GM18519 (cell line): ENCODE measurements around the gene DAP.
A peak's percentile ranks its signal among the peaks of the same experiment; 100 is the strongest.
"Not testable (repeated sequence)": the region's sequence is repeated elsewhere in the genome, so short reads cannot be mapped to it uniquely, and the experiment has no call there.

Source experiments
- ATAC-seq: cut with Tn5 transposase; IDR thresholded peaks from one replicate; pipeline ENCODE4 v1.9.1; 2021; ENCODE audit warnings: mild to moderate bottlenecking, moderate library complexity; ENCODE audit not compliant: unreplicated experiment, low FRiP score

DAP gene

GRCh38 chr5:10735569-10736276 lies 25.3 kb downstream of the DAP start:
- ATAC-seq = peak; percentile 59

GRCh38 chr5:10734832-10735523 lies 26.1 kb downstream of the DAP start:
- no peak for ATAC-seq

DNA sequence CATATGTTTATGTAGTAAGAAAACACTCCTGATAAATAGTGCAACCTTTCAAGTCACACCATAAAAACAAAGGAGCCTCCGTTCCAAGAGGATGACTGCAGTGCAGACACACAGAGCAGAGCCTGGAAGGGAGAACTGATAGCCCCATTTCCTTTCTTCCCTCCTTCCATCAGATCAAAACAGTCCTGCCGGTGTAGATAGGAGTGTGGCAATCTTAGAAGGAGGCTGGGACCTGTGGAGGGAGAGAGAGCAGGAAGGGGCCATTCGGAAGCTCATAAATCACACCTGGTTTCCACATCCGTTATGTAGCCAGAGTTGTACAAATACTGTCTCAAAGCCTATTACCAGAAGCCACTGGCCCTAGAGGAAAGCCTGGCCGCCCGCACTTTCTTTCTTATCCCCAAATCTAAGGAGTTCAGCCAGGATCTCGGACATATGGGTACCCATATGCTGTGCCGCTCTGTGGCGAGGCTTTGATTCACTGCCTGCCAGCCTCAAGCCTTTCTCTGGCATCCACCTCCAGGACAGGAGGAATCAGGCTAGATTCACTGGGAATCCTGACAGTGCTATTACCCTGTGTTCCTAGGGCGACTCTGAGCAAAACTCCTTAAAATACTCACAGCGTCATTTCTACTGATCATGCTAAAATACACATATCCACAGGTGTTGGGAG lies 26.9 kb downstream of the DAP start:
- ATAC-seq = no peak

DNA sequence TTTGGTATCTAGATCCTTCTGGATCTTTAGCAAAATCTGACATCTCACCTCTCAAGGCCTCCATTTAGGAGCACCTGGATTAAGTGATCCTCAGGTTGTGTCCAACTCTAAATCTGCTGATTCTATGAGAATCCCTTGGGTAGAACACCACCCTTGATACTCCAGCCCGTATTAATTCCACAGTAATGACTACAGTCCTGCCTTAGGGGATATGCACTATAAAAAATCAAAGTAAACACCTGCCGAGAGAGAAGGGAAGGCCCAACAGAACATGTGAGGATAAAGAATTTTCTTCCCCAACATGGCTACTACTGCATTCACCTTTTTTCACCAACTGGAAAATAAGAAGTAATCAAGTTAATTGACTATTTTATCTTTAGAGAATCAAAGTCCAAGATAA lies 27.6 kb downstream of the DAP start:
- ATAC-seq = no peak

- ATAC-seq = no peak
These were observed 29.1 kb downstream of the DAP start for GRCh38 chr5:10731913-10732312.

- no peak for ATAC-seq
These were observed 31.0 kb downstream of the DAP start for GRCh38 chr5:10730043-10730351.

DNA sequence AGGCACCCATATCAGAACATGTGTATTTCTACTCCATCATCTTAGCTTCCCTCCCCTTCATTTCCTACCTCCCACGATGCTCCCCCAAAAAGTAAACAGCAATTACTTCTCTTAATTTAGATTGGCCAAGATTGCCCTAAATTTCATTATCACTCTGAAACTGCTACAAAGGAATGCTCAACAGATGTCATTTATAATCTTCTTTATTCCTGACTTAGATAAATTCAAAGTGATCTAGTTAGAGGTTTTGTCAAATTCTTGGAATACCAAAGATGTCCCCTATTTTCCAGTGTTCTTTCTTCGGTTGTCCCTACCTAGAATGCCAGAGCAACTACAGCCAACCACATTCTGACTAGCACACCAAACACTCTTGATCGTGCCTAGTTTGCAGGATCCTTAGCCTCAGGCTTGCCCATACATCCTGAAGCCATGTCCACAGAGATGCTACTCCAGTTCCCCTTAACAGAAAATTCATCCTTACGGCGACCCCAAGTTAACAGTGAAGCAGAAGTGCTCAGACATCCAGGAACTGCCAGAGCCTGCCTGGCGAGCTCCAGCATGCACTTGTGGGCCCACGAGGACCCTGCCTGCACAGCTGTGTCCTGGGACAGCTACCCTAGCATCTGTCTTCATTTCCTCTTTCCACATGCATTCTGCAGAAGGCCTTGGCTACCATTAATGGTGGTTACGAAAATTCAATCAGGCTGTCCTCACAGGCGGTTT lies 31.6 kb downstream of the DAP start:
- no peak for ATAC-seq

GRCh38 chr5:10728679-10729078 lies 32.4 kb downstream of the DAP start:
- no peak for ATAC-seq

DNA sequence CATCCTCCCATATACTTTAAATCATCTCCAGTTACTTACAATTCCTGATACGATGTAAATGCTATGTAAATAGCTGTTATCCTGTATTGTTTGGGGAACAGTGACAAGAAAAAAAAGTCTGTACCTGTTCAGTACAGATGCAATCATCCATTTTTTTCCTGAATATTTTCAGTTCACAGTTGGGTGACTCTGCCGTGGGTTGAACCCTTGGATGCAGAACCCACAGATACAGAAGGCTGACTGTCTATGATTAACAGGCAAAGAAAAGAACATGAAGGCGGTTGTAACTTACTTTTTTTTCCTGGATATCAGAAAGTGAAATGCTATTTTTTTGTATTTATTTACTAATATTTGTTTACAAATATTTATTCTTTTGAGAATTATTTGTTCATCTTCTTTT lies 33.2 kb downstream of the DAP start:
- no peak for ATAC-seq

GRCh38 chr5:10726913-10727517 lies 34.0 kb downstream of the DAP start:
- peak; percentile 81 for ATAC-seq

- ATAC-seq = peak; percentile 12
These were observed 34.7 kb downstream of the DAP start for GRCh38 chr5:10726179-10726912.

GRCh38 chr5:10725636-10726035 lies 35.4 kb downstream of the DAP start:
- ATAC-seq = no peak

DNA sequence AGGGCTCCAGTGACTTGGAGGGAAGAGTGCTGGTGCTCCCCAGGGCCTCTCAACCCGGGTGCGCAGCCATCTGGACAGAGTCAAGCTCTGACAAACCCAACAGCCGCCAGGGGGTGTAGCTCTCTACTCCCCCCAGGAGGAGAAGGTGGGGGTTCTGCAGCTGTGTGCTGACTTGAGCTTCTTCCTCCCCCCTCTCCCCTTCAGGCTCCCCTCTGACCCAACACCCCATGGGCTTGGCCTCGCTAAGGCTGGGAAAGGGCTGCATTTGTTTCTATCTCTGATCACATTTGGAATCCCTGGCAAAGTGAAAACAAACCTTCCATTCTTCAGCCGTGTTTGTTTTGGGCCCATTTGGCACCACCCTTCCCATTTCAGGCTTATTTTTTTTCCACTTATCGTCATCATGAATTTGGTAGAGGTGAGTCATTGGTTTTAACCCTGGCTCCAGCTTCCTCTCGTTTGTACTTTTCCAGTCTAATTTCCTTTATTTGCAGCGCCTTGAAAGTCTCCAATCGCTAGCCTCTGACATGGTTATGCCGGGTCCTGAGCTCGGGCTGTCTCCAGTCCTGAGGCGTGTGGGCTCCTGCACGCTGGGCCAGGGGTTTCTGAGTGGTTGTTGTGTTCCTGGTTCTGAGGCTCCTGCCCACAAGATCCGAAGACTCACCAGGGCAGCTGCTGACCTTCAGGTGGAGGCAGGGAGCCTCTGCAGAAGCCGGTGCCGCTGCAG lies 36.1 kb downstream of the DAP start:
- no peak for ATAC-seq

GRCh38 chr5:10723514-10723913 lies 37.5 kb downstream of the DAP start:
- ATAC-seq = no peak

GRCh38 chr5:10720766-10721165 lies 40.3 kb downstream of the DAP start:
- ATAC-seq = not testable (repeated sequence)

DNA sequence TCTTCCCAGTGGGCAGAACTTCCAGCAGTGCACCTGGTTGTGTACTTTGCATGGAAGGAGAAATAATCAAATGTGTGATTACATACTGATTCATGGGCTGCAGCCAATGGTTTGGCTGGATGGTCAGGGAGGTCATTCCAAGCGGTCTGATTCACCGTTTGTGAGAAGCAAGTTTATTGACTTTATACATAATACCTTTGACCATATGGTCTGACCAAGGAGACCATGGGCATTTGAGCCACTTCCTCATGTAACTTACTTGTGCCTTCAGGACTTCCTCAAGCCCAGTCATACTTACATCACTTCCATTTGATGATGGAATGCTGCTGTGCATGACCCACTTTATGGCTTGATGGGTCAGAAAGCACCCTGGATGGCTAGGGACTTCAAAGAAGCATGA lies 41.1 kb downstream of the DAP start:
- ATAC-seq = no peak

DNA sequence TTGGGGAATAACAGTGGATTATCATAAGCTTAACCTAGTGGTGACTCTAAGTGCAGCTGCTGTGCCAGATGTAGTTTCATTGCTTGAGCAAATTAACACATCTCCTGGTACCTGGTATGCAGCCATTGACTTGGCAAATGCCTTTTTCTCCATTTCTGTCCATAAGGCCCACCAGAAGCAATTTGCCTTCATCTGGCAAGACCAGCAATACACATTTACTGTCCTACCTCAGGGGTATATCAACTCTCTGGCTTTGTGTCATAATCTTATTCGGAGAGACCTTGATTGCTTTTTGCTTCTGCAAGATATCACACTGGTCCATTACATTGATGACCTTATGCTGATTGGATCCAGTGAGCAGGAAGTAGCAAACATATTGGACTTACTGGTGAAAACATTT lies 42.4 kb downstream of the DAP start:
- not testable (repeated sequence) for ATAC-seq

GRCh38 chr5:10716825-10717224 lies 44.2 kb downstream of the DAP start:
- ATAC-seq = not testable (repeated sequence)

GRCh38 chr5:10715605-10716290 lies 45.3 kb downstream of the DAP start:
- ATAC-seq = no peak
